ENCODE data around the gene PARP6.
"Not testable (repeated sequence)": the region's sequence is repeated elsewhere in the genome, so short reads cannot be mapped to it uniquely, and the experiment has no call there.

Gene PARP6

GRCh38 chr15:72278737-72279136, 6.4 kb upstream of the PARP6 start:
- DNase-seq (ENCODE audit: low read depth in 2 of 2) = no peak

GRCh38 chr15:72276326-72276700, 4.0 kb upstream of the PARP6 start:
- no peak for DNase-seq (ENCODE audit: low read depth in 2 of 2)

DNA sequence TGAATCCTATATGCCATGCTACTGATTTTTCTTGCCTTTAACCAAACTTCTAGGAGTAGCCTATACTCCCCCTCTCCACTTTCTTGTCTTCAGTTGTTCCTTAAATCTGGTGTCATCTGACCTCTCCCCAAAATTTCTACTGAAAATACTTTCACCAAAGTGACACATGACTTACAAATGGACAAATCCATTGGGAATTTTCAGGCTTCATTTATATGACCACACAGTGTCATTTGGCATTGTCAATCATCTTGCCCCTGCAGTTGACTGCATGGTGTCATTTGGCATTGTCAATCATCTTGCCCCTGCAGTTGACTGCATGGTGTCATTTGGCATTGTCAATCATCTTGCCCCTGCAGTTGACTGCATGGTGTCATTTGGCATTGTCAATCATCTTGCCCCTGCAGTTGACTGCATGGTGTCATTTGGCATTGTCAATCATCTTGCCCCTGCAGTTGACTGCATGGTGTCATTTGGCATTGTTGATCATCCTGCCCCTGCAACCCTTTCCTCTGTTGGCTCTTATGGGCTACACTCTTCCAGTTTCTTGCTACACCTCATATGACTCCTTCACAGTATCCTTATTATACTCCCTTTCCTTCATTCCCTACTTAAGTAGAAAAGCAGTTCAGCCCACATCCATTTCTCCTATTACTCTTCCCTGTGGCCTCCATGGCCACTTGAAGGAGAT, 3.4 kb upstream of the PARP6 start:
- not testable (repeated sequence) for DNase-seq (ENCODE audit: low read depth in 2 of 2)

DNA sequence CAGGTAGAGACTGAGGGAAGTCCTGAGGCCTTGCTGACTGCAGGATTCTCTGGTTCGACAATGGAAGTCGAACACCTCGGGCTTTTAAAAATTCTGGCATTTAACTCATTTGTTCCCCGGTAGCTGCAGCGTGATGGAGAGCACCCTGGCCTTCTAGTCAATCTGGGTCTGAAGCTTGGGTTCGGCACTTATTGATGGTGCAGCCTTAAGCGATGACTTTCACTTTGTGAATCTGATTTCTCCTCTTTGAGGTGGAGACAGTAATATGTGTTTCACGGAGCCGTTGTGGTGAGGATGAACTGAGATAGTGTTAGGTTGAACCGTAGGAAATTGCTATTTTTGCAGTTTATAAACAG, 621 bp upstream of the PARP6 start:
- no peak for DNase-seq (ENCODE audit: low read depth in 2 of 2)

DNA sequence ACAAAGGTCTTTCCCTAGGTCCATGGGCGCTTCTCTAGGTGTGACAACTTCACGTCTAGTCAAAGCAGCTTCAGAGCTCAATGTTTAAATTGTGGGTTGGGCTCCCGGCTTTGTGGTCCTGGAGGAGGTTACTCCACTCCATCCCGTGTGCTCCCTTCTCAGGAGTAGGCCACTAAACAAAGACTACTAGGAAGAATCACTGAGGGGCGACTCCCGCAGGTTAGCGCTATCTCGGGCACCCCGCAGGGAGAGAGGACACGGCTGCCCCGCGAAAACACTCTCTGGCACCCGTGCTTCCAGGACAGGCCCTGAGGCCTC, 500 bp downstream of the PARP6 start:
- DNase-seq (ENCODE audit: low read depth in 2 of 2) = peak; percentile 5 to 8

GRCh38 chr15:72271221-72271620, 1.1 kb downstream of the PARP6 start:
- no peak for DNase-seq (ENCODE audit: low read depth in 2 of 2)

- no peak for DNase-seq (ENCODE audit: low read depth in 2 of 2)
These were observed 2.6 kb downstream of the PARP6 start for GRCh38 chr15:72269739-72270138.

- no peak for DNase-seq (ENCODE audit: low read depth in 2 of 2)
These were observed 7.3 kb downstream of the PARP6 start for GRCh38 chr15:72265031-72265430.

DNA sequence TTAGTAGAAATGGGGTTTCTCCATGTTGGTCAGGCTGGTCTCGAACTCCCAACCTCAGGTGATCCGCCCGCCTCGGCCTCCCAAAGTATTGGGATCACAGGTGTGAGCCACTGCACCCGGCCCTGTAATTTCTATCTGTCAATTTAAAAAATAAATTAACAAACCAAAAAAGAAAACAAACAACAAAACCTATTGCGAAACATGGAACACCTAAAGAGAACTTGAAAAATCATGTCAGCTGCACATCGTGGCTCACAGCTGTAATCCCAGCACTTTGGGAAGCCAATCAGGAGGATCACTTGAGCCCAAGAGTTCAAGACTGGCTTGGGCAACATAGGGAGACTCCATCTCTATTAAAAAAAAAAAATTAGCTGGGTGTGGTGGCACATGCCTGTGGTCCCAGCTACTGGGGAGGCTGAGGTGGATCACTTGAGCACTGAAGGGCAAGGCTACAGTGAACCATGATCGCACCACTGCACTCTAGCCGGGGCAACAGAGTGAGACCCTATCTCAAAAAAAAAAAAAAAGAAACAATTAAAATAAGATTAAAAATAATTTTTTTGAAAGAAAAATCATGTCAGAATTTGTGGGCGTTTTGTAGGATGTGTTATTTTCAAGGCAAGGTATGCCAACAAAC, 19.6 kb downstream of the PARP6 start:
- no peak for DNase-seq (ENCODE audit: low read depth in 2 of 2)

- DNase-seq (ENCODE audit: low read depth in 2 of 2) = no peak
These were observed 23.1 kb downstream of the PARP6 start for GRCh38 chr15:72249142-72249810.

DNA sequence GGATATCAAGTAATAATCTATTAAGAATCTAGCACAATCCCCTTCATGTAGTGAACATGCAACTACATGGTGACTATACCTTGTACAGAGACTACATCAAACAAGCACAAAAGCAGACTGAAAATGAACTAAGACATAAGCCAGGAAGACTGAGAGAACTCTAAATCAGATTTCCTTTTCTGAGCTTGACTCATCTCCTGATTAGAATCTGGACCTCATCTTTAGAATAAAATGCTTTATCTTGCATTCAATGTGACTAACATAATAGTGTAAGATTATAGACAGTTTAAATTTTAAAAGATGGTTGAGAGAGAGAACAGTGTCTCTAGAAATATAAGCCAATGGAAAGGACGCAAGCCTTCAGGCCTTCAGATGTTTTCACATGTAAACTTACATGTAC, 23.8 kb downstream of the PARP6 start:
- no peak for DNase-seq (ENCODE audit: low read depth in 2 of 2)

- no peak for DNase-seq (ENCODE audit: low read depth in 2 of 2)
These were observed 29.5 kb downstream of the PARP6 start for GRCh38 chr15:72242775-72243370.

GRCh38 chr15:72239652-72240051, 32.7 kb downstream of the PARP6 start:
- no peak for DNase-seq (ENCODE audit: low read depth in 2 of 2)

DNA sequence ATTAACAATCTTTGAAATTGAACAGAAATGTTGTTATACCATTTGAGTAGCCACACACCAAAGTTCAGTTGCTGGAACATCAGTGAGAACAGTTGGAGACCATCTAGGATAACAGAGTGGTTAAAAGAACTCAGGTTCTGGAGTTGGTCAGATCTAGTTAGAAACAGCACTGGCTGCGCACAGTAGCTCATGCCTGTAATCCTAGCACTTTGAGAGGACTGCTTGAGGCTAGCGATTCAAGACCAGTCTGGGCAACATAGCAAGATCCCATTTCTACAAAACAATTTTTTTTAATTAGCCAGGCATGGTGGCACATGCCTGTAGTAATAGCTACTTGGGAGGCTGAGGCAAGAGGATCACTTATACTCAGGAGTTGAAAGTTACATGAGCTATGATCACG, 33.8 kb downstream of the PARP6 start:
- DNase-seq (ENCODE audit: low read depth in 2 of 2) = no peak

DNA sequence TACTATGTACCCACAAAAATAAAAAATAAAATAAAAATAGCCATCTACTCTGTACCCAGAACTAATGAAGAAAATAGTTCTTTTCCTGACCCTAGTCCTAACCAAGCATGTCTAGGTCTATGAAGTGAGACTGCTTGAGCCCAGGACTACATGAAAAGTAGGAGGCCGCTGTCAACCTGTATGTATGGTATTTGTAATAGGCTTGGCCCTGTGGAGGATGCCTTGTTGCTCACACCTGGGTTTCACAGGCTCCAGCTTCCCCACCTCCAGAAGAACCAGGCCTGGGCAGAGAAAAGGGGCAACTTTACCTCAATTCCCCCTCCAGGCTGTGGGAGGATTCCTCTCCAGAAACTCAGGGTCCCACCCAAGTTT, 34.5 kb downstream of the PARP6 start:
- no peak for DNase-seq (ENCODE audit: low read depth in 2 of 2)

GRCh38 chr15:72237029-72237852, 35.1 kb downstream of the PARP6 start:
- DNase-seq (ENCODE audit: low read depth in 2 of 2) = peak; percentile 59 to 78

- DNase-seq (ENCODE audit: low read depth in 2 of 2) = no peak
These were observed 35.9 kb downstream of the PARP6 start for GRCh38 chr15:72236381-72237003.

- no peak for DNase-seq (ENCODE audit: low read depth in 2 of 2)
These were observed 37.1 kb downstream of the PARP6 start for GRCh38 chr15:72235298-72235697.

- no peak for DNase-seq (ENCODE audit: low read depth in 2 of 2)
These were observed 38.6 kb downstream of the PARP6 start for GRCh38 chr15:72233769-72234168.

GRCh38 chr15:72231833-72232478, 40.4 kb downstream of the PARP6 start:
- no peak for DNase-seq (ENCODE audit: low read depth in 2 of 2)
